WTC11 (cell line): ENCODE measurements around the gene DLGAP3. TPM values are rescaled to one million over a fixed set of nuclear protein-coding genes. Genes with fewer than 3 reads are reported as not detected.

Source experiments
- ATAC-seq: fragments of 200-7000 bp; cut with Tn5 transposase; 2 replicates; pipeline ENCODE4 v1.10.0; 2021; ENCODE audit warnings: mild to moderate bottlenecking, moderate library complexity
- CTCF ChIA-PET: fragments of 300-600 bp; sonication (Branson Sonifier 250); formaldehyde crosslinking; loops from one replicate; lab custom pipeline; 2021; ENCODE audit warnings: antibody characterized with exemption; lab: Charles Lee
- POLR2A ChIA-PET: fragments of 350-600 bp; sonication (Branson Sonifier 250); formaldehyde crosslinking; loops from one replicate; lab custom pipeline; 2021; ENCODE audit warnings: antibody characterized with exemption; lab: Charles Lee
- DNase-seq: peaks from one replicate; pipeline ENCODE4 v3.0.0; 2021; ENCODE audit warnings: low spot score
- H3K27ac Mint-ChIP-seq: 2 replicates; pipeline ENCODE4 v1.8.0; 2021; ENCODE audit warnings: mixed read lengths
- H3K27me3 Mint-ChIP-seq: 2 replicates; pipeline ENCODE4 v1.8.0; 2021; ENCODE audit warnings: low read depth, mild to moderate bottlenecking, moderate library complexity, mixed read lengths
- H3K36me3 Mint-ChIP-seq: 2 replicates; pipeline ENCODE4 v1.8.0; 2021; ENCODE audit warnings: mixed read lengths
- H3K4me1 Mint-ChIP-seq: 2 replicates; pipeline ENCODE4 v1.8.0; 2022; ENCODE audit warnings: mixed read lengths
- H3K4me3 Mint-ChIP-seq: 2 replicates; pipeline ENCODE4 v1.8.0; 2021; ENCODE audit warnings: mild to moderate bottlenecking, moderate library complexity, mixed read lengths
- H3K9me3 Mint-ChIP-seq: 2 replicates; pipeline ENCODE4 v1.8.0; 2021; ENCODE audit warnings: mixed read lengths
- JAZF1 ChIP-seq: fragments of 250-450 bp; sonication (Bioruptor Pico); IDR thresholded peaks from 2 replicates; pipeline ENCODE4 v1.9.0; 2021; ENCODE audit warnings: moderate library complexity, mild to moderate bottlenecking, inconsistent platforms
- PRRX2 ChIP-seq: fragments of 250-450 bp; sonication (Bioruptor Pico); IDR thresholded peaks from 2 replicates; pipeline ENCODE4 v1.8.0; 2021; ENCODE audit warnings: mild to moderate bottlenecking
- RORB ChIP-seq: fragments of 250-450 bp; sonication (Bioruptor Pico); IDR thresholded peaks from 2 replicates; pipeline ENCODE4 v1.9.0; 2021; ENCODE audit warnings: mild to moderate bottlenecking
- TCF7 ChIP-seq: sonication (generic); formaldehyde crosslinking; IDR thresholded peaks from 2 replicates; pipeline ENCODE4 v1.8.0; 2022; ENCODE audit warnings: mild to moderate bottlenecking, low read depth, missing genetic modification reagents, moderate library complexity
- ZBTB21 ChIP-seq: sonication (generic); formaldehyde crosslinking; IDR thresholded peaks from 2 replicates; pipeline ENCODE4 v1.8.1; 2023; ENCODE audit warnings: mild to moderate bottlenecking, missing genetic modification reagents, borderline replicate concordance
- ZNF219 ChIP-seq: sonication (generic); formaldehyde crosslinking; IDR thresholded peaks from 2 replicates; pipeline ENCODE4 v1.8.0; 2023; ENCODE audit warnings: missing genetic modification reagents, mild to moderate bottlenecking, borderline replicate concordance
- total RNA-seq: library from RNA; stranded (reverse); gene quantifications from 3 replicates; pipeline ENCODE4 v1.2.3, GENCODE V29; 2021
- TF ChIP-seq, protein P1 (sequence below): fragments of 250-450 bp; sonication (Bioruptor Pico); IDR thresholded peaks from 2 replicates; pipeline ENCODE4 v1.9.0; 2021; ENCODE audit warnings: mild to moderate bottlenecking
- TF ChIP-seq, protein P2 (sequence below): fragments of 200-600 bp; IDR thresholded peaks from 2 replicates; pipeline ENCODE4 v1.8.0; 2022; ENCODE audit warnings: antibody characterized with exemption
- TF ChIP-seq, protein P3 (sequence below): sonication (generic); formaldehyde crosslinking; IDR thresholded peaks from 2 replicates; pipeline ENCODE4 v1.8.0; 2023; ENCODE audit warnings: missing genetic modification reagents, mild to moderate bottlenecking, borderline replicate concordance
- TF ChIP-seq, protein P4 (sequence below): fragments of 250-450 bp; sonication (Bioruptor Pico); conservative IDR thresholded peaks from 2 replicates; pipeline ENCODE4 v1.9.0; 2021; ENCODE audit warnings: mild to moderate bottlenecking

Gene DLGAP3
- total RNA-seq, 1 experiment from 2014 or later, result 11.3 TPM

DNA sequence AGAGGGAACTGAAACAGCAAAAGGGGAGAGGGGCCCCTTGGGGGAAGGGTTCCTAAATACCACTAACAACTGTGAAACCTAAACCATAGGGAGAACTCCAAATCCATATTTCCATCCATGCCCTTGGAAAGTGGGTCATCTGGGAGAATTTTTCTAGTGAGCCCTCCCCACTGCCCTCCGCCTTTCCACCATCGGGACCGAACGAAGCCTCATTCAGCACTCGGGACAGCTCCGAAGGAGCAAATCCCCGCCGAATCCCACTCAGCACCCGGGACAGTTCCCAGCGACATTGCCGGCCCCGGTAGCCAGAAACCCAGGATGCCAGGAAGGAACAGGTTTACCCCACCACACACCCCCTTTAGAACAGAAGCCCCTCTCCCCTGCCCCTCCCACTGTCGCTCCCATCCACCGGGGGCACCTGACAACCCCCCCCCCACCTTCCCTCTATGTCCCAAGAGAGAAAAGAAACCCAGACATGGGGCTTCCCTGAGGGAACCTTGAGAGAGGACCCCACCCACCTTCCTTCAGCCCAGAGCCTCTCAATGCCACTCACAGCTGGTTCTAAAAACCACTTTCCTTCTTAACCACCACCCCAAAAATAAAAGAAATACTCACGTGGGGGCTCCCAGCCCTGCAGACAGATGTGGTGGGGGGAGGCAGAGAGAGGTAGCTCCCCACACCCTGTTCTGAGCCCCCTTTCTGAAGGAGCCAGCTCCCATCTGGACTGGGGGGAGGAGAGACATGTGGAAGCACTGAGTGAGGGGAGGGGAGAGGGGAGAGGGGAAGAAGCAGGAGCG, 4.5 kb downstream of the DLGAP3 start (continued):
- TF ChIP-seq, protein P1, sequence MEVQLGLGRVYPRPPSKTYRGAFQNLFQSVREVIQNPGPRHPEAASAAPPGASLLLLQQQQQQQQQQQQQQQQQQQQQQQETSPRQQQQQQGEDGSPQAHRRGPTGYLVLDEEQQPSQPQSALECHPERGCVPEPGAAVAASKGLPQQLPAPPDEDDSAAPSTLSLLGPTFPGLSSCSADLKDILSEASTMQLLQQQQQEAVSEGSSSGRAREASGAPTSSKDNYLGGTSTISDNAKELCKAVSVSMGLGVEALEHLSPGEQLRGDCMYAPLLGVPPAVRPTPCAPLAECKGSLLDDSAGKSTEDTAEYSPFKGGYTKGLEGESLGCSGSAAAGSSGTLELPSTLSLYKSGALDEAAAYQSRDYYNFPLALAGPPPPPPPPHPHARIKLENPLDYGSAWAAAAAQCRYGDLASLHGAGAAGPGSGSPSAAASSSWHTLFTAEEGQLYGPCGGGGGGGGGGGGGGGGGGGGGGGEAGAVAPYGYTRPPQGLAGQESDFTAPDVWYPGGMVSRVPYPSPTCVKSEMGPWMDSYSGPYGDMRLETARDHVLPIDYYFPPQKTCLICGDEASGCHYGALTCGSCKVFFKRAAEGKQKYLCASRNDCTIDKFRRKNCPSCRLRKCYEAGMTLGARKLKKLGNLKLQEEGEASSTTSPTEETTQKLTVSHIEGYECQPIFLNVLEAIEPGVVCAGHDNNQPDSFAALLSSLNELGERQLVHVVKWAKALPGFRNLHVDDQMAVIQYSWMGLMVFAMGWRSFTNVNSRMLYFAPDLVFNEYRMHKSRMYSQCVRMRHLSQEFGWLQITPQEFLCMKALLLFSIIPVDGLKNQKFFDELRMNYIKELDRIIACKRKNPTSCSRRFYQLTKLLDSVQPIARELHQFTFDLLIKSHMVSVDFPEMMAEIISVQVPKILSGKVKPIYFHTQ (CRISPR knock-in tag), result no peak
- TF ChIP-seq TCF7 (CRISPR knock-in tag), result peak; percentile 92
- TF ChIP-seq, protein P2, sequence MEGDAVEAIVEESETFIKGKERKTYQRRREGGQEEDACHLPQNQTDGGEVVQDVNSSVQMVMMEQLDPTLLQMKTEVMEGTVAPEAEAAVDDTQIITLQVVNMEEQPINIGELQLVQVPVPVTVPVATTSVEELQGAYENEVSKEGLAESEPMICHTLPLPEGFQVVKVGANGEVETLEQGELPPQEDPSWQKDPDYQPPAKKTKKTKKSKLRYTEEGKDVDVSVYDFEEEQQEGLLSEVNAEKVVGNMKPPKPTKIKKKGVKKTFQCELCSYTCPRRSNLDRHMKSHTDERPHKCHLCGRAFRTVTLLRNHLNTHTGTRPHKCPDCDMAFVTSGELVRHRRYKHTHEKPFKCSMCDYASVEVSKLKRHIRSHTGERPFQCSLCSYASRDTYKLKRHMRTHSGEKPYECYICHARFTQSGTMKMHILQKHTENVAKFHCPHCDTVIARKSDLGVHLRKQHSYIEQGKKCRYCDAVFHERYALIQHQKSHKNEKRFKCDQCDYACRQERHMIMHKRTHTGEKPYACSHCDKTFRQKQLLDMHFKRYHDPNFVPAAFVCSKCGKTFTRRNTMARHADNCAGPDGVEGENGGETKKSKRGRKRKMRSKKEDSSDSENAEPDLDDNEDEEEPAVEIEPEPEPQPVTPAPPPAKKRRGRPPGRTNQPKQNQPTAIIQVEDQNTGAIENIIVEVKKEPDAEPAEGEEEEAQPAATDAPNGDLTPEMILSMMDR, result no peak

DNA sequence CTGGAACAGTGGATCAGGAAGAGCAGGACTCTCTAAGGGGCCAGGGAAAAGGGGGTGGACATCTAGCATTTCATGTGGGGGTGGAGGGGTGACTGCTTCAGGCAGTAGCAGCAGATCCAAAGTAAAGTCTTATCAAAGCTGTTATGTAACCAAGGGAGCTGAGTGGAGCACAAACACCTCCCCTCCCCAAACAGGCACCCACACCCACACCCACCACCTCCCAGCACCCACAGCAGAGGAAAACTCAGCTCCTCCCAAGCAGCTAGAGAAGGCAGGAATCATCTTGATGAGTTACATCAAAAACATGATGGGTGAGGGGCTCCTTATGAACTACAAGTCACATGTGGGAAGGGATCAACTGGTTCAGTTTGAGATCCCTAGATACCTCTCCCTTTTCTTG, 6.0 kb downstream of the DLGAP3 start:
- Mint-ChIP-seq H3K9me3 (no peaks in the 10 kb centered on the region), H3K27ac (no peak overlapping the region), H3K36me3 (no peaks in the 10 kb centered on the region), H3K4me1 (peaks cover 52% of the 10 kb centered on the region), H3K27me3 (peaks cover 31% of the 10 kb centered on the region), H3K4me3 (no peak overlapping the region)
- POLR2A ChIA-PET, result no interaction called here
- ATAC-seq (no peak), DNase-seq (no peak)
- CTCF ChIA-PET, result interaction anchor here (1.1 to 2.2 kb wide), 2 partner anchors 58 to 71 kb away, joined by 7 to 8 read pairs; no protein-coding TSS in a partner anchor
- TF ChIP-seq RORB (CRISPR knock-in tag), result no peak
- TF ChIP-seq JAZF1, result no peak
- TF ChIP-seq ZNF219 (CRISPR knock-in tag), result no peak
- no peak for TF ChIP-seq TCF7 (CRISPR knock-in tag)
- no peak for TF ChIP-seq PRRX2 (CRISPR knock-in tag)
- TF ChIP-seq, protein P3, sequence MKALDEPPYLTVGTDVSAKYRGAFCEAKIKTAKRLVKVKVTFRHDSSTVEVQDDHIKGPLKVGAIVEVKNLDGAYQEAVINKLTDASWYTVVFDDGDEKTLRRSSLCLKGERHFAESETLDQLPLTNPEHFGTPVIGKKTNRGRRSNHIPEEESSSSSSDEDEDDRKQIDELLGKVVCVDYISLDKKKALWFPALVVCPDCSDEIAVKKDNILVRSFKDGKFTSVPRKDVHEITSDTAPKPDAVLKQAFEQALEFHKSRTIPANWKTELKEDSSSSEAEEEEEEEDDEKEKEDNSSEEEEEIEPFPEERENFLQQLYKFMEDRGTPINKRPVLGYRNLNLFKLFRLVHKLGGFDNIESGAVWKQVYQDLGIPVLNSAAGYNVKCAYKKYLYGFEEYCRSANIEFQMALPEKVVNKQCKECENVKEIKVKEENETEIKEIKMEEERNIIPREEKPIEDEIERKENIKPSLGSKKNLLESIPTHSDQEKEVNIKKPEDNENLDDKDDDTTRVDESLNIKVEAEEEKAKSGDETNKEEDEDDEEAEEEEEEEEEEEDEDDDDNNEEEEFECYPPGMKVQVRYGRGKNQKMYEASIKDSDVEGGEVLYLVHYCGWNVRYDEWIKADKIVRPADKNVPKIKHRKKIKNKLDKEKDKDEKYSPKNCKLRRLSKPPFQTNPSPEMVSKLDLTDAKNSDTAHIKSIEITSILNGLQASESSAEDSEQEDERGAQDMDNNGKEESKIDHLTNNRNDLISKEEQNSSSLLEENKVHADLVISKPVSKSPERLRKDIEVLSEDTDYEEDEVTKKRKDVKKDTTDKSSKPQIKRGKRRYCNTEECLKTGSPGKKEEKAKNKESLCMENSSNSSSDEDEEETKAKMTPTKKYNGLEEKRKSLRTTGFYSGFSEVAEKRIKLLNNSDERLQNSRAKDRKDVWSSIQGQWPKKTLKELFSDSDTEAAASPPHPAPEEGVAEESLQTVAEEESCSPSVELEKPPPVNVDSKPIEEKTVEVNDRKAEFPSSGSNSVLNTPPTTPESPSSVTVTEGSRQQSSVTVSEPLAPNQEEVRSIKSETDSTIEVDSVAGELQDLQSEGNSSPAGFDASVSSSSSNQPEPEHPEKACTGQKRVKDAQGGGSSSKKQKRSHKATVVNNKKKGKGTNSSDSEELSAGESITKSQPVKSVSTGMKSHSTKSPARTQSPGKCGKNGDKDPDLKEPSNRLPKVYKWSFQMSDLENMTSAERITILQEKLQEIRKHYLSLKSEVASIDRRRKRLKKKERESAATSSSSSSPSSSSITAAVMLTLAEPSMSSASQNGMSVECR (CRISPR knock-in tag), result no peak
- TF ChIP-seq ZBTB21 (CRISPR knock-in tag), result no peak
- TF ChIP-seq, protein P4, sequence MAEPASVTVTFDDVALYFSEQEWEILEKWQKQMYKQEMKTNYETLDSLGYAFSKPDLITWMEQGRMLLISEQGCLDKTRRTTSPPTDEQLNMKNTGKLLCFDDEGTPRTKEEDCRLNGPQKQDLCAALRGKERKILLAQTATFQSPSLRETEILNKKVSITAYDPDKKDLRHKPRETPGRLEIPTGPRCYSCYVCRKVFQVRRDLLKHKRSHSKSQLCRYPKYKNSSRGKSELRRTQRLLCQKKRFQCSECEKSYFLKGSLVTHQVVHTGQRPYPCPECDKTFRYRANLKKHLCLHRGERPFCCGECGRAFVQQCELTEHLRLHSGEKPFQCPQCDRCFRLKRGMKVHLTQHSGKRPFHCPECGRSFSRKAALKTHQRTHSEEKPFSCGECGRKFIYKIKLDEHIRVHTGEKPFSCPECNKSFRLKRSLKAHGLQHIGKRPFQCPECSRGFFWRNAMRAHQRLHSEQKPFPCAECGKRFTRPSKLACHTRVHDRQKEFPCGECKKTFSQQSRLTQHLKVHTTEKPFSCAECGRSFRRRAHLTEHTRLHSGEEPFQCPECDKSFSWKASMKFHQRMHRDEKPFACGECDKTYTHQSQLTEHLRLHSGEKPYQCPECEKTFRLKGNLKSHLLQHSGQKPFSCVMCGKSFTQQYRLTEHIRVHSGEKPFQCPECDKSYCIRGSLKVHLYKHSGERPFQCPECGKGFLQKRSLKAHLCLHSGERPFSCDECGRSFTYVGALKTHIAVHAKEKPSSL (CRISPR knock-in tag), result no peak
